ENCODE measurements around the gene FTSJ1.

DNA sequence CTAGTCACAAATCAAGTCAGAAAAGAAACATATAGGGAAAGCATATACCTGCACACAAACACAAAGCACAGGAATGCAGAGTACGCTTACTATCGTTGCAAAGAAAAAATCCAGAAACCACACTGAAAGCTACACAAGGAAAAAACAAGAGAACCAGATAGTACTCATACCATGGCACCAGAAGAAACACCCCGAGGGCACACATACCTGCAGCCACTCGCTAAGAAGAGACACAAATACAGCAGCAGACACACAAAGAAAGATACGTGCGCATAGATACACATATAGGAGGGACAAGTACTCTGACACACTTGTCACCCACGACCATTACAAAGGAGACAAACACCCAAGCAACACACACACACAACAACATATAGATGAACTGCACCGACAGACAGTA is 4.5 kb upstream of the FTSJ1 start:
- TF ChIP-seq CTCF (IDR thresholded peaks at IDR 0.05) = no peak
- TF ChIP-seq POLR2AphosphoS5 (IDR thresholded peaks at IDR 0.05) = no peak
- TF ChIP-seq POLR2A (IDR thresholded peaks at IDR 0.05) = no peak
